Choroid plexus epithelial cell (primary cell): Measurements from ENCODE around the gene MRPL44.

ENCODE experiments used
- DNase-seq: peaks from one replicate; pipeline ENCODE4 v3.0.0-alpha.2; 2010; ENCODE audit warnings: low read depth
- H3K4me3 ChIP-seq: 2 replicates; pipeline ENCODE4 v1.5.1; 2011; ENCODE audit warnings: low read depth, mild to moderate bottlenecking, control low read depth, low read length, moderate library complexity
- TF ChIP-seq, protein P1 (sequence below): conservative IDR thresholded peaks from 2 replicates; pipeline ENCODE4 v1.5.1; 2011; ENCODE audit warnings: low read depth, mild to moderate bottlenecking, control low read depth, inconsistent platforms, low read length, moderate library complexity

The MRPL44 gene

DNA sequence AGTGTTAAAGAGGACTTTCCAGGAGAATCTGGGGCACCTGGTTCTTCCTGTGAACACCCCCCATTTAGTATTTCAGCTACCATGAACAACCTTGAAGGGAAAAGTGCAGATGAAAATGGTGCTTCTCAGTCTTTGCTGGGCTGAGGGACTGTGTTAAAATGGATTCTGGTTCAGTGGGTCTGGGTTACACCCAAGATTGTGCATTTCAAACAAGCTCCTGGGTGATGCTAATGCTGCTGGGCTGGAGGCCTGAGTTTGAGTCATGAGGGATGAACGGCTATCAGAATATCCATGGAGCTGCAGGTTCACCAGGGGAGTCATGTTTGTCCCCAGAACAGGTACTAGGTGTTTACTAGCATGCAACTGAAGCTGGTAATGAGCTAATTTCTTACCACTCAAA, 24.0 kb downstream of the MRPL44 start:
- no peak for DNase-seq
- TF ChIP-seq, protein P1, sequence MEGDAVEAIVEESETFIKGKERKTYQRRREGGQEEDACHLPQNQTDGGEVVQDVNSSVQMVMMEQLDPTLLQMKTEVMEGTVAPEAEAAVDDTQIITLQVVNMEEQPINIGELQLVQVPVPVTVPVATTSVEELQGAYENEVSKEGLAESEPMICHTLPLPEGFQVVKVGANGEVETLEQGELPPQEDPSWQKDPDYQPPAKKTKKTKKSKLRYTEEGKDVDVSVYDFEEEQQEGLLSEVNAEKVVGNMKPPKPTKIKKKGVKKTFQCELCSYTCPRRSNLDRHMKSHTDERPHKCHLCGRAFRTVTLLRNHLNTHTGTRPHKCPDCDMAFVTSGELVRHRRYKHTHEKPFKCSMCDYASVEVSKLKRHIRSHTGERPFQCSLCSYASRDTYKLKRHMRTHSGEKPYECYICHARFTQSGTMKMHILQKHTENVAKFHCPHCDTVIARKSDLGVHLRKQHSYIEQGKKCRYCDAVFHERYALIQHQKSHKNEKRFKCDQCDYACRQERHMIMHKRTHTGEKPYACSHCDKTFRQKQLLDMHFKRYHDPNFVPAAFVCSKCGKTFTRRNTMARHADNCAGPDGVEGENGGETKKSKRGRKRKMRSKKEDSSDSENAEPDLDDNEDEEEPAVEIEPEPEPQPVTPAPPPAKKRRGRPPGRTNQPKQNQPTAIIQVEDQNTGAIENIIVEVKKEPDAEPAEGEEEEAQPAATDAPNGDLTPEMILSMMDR, result no peak
- H3K4me3 ChIP-seq, result no peak overlapping the region

DNA sequence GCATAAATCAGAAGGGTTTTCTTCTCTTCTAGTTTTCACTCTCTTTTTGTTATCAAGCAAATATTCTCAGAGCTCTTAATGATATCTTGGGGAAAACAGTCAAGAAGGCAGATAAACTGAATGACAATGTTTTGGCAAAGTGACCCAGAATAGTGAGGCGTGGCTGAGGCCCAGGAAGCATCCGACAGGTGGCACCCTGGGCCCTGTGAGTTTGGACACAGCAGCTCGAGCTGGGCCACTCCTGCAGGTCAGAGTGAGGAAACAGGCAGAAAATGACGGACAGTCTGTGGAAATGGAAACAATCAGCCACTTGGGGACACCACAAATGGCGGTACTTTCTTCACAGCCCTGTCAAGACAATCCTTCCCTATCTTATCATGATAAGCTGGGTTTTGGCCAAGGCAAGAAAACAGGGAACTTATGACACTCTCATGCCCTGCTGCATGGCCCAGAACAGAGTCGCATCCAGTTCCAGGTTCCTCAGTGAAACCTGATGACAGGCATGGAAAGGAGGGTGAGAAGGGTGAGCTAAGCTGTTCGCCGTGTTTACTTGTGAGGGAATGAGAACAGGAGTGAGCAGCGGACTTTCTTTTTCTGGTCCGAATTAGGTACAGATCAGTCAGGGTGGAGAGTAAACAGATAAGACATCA, 32.1 kb downstream of the MRPL44 start:
- DNase-seq, result no peak
- TF ChIP-seq, protein P1, result no peak
- H3K4me3 ChIP-seq, result no peak overlapping the region

DNA sequence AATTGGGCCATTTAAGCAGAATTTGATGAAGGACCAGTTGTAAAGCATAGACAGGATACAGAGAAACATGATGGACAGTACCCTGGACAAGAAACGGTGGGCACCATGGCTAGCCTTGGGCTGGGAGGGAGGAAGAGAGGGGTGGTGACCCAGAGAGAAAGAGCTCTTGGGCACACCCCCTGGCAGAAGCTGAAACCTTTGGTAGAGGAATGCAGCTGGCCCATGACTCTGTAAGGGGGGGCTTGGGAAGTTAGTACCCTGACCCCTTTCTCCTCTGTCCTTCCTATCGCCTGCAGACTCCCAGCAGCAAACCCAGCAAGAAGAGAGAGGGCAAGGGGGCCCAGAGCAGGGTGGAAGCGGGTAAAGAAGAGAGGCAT, 32.6 kb downstream of the MRPL44 start:
- H3K4me3 ChIP-seq, result no peak overlapping the region
- TF ChIP-seq, protein P1, result no peak

DNA sequence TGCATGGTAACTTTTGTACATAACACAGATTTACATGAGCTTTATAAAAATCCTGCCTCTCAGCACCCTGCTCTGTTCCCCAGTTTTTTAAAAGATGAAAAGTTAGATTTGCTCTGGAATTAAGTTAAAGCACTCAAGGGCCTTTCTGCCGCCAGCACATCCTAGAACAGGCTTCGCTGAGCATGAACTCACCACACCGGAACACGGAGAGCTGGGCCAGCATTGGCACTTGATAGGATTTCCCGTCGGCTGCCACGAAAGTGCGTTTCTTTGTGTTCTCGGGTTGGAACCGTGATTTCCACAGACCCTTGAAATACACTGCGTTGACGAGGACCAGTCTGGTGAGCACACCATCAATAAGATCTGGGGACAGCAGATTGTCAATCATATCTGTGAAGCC, 34.3 kb downstream of the MRPL44 start:
- no peak for DNase-seq
- H3K4me3 ChIP-seq, result no peak overlapping the region
- TF ChIP-seq, protein P1, result no peak

More for the DNA sequence above, 32.6 kb downstream of the MRPL44 start:
- no peak for DNase-seq

DNA sequence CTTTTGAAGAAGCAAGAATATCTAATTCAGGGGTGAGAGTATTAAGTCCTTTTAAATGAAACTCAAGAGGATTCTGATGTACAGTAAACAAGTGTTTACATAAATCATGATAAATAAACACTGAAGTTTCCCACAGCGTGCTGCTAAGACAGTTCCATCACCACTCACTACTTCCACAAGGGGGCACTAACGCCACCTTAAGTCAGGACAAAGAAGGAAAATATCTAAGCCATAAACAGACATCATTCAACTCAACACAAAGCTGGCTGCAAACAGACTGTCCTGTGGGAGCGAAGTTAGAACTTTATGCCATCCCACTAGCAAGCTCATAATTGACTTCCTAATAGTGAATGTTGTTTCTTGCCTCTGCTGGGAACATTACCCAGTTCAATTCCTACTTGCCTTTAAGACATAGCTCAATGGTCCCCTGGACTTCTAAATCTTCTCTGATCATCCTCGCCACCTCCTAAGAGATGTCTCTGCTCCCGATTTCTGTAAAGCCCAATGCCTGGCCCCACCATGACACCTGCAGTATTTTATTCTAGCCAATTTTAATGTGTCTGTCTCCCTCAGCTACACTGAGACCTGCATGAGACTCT, 36.5 kb downstream of the MRPL44 start:
- TF ChIP-seq, protein P1, result peak; percentile 89
- H3K4me3 ChIP-seq, result no peak overlapping the region
- DNase-seq, result peak; percentile 89

DNA sequence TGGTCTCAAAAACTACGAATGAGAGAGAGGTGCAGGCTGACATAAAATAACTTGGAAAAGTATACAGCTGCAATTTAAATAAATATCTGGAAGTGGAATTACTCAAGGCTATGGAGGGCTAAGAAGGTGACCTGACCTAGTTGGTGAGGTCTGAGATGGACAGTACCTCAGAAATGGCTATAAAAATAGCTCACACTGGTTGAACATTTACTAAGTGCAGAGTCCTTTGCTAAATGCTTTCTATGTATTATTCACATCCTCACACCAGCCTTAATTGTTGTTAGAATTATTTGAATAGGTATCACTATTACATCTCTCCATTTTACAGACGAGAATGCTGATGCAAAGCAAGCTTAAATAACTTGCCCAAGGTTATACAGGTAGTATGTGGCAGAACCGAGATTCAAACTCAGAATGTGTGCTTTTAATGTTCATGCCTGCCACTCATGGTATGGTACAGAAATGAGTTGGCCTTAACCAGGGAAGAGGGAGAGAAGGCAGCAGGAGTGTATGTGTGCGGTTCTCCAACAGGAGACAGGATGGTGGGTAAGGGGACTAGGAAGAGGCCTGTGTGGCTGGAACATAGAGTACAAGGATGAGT, 37.4 kb downstream of the MRPL44 start:
- TF ChIP-seq, protein P1, result no peak
- no peak overlapping the region for H3K4me3 ChIP-seq
- no peak for DNase-seq
